GM19452 (cell line): ENCODE data around the gene NACC2.
"Not testable (repeated sequence)": the region's sequence is repeated elsewhere in the genome, so short reads cannot be mapped to it uniquely, and the experiment has no call there.

Experiments
- ATAC-seq: cut with Tn5 transposase; IDR thresholded peaks from one replicate; pipeline ENCODE4 v1.9.1; 2021; ENCODE audit not compliant: unreplicated experiment

The NACC2 gene

GRCh38 chr9:136111910-136112309 is 16.8 kb upstream of the NACC2 start:
- ATAC-seq, result no peak

- ATAC-seq, result no peak
These were observed 16.1 kb upstream of the NACC2 start for GRCh38 chr9:136111190-136111589.

- ATAC-seq, result no peak
These were observed 15.3 kb upstream of the NACC2 start for GRCh38 chr9:136110082-136111061.

GRCh38 chr9:136109351-136110081 is 14.4 kb upstream of the NACC2 start:
- peak; percentile 81 for ATAC-seq

- no peak for ATAC-seq
These were observed 13.7 kb upstream of the NACC2 start for GRCh38 chr9:136108648-136109266.

GRCh38 chr9:136107953-136108647 is 13.0 kb upstream of the NACC2 start:
- no peak for ATAC-seq

GRCh38 chr9:136107155-136107952 is 12.3 kb upstream of the NACC2 start:
- no peak for ATAC-seq

- no peak for ATAC-seq
These were observed 10.5 kb upstream of the NACC2 start for GRCh38 chr9:136105398-136106135.

GRCh38 chr9:136104916-136105315 is 9.8 kb upstream of the NACC2 start:
- ATAC-seq, result no peak

GRCh38 chr9:136104488-136104800 is 9.4 kb upstream of the NACC2 start:
- ATAC-seq, result no peak

- ATAC-seq, result no peak
These were observed 8.8 kb upstream of the NACC2 start for GRCh38 chr9:136103651-136104487.

- ATAC-seq, result not testable (repeated sequence)
These were observed 6.6 kb upstream of the NACC2 start for GRCh38 chr9:136101615-136102074.

- no peak for ATAC-seq
These were observed 5.9 kb upstream of the NACC2 start for GRCh38 chr9:136100700-136101614.

- ATAC-seq, result no peak
These were observed 4.5 kb upstream of the NACC2 start for GRCh38 chr9:136099542-136099941.

GRCh38 chr9:136098844-136099243 is 3.8 kb upstream of the NACC2 start:
- ATAC-seq, result no peak

- no peak for ATAC-seq
These were observed 3.1 kb upstream of the NACC2 start for GRCh38 chr9:136098210-136098609.

GRCh38 chr9:136096505-136097001 is 1.5 kb upstream of the NACC2 start:
- ATAC-seq, result no peak
